K562 (cell line): ENCODE measurements around the gene NBEAL2.

Experiments
- CREM ChIP-seq: IDR thresholded peaks from 2 replicates; pipeline ENCODE4 v1.6.1; 2014; ENCODE audit warnings: antibody characterized with exemption, low read depth
- KDM1A ChIP-seq, 2 experiments: fragments of 450-650 bp; IDR thresholded peaks; 2 replicates each; pipeline ENCODE4 v1.6.1; 2016; ENCODE audit warnings: mild to moderate bottlenecking in 2 of 2
- MED1 ChIP-seq: sonication (generic); formaldehyde crosslinking; IDR thresholded peaks from 2 replicates; pipeline ENCODE4 v1.8.1; 2023; ENCODE audit warnings: missing genetic modification reagents, borderline replicate concordance
- POLR2A ChIP-seq: fragments of 450-650 bp; conservative IDR thresholded peaks from 2 replicates; pipeline ENCODE4 v1.6.1; 2016
- POLR2AphosphoS5 ChIP-seq: IDR thresholded peaks from 2 replicates; pipeline ENCODE4 v1.6.1; 2011; ENCODE audit warnings: mild to moderate bottlenecking, low read depth, low read length, moderate library complexity; ENCODE audit not compliant: control insufficient read depth, insufficient read depth
- SIN3A ChIP-seq, 2 experiments: fragments of 150-350 bp in 1 of 2; IDR thresholded peaks; 2 replicates each; pipeline ENCODE4 v1.6.1; 2011 to 2016; ENCODE audit warnings: borderline replicate concordance in 2 of 2, low read depth in 2 of 2, low read length in 2 of 2, mild to moderate bottlenecking in 2 of 2, moderate library complexity in 2 of 2; ENCODE audit not compliant: control insufficient read depth in 1 of 2
- XRCC4 ChIP-seq: IDR thresholded peaks from one replicate; pipeline ENCODE4 v1.6.1; 2011; ENCODE audit not compliant: insufficient read depth, insufficient read length; ENCODE audit errors: extremely low read depth
- TF ChIP-seq, protein P1 (sequence below), 2 experiments: fragments of 450-650 bp; formaldehyde crosslinking in 1 of 2; IDR thresholded peaks; 2 replicates each; pipeline versions ENCODE4 v1.4.0 to v1.6.1; 2014 to 2020; ENCODE audit warnings: mild to moderate bottlenecking in 2 of 2, borderline replicate concordance in 1 of 2, low read depth in 1 of 2
- TF ChIP-seq, protein P2 (sequence below): fragments of 200-800 bp; sonication (Bioruptor generic); IDR thresholded peaks from 2 replicates; pipeline ENCODE4 v1.6.1; 2017; ENCODE audit warnings: missing genetic modification characterization, missing compliant biosample characterization

DNA sequence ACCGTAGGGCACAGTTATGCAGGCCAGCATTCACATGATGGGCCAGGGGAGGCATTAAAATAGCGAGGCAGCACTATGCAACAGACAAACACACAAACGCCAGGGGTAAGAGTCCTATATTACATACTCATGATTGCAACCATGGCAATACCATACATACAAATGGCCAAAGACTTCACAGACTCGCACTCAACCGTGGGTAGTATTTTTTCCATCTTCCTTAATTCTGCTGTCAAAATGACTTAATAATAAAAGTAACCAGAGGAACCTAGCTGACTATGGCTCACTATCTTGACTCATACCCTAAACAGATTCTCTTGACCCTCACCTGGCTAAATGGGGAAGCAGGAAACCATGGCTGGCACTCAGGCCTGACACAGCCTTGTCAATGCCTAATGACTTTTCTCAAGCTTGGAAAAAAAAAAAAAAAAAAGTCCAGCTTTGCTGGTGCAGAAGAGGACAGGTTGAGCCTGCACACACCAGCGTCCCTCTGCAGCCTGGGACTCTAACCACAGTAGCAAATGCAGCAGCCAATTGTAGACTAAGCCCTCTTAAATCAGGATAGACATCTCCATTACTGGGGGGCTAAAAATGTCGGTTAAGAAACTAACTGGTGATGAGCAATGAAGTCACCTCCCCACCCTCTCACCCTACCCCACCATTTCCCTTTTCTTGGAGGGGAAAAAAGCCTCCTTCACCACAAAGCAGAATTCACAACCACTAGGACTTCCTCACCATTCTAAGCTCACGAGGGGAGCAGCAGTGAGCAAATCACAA lies 26.0 kb upstream of the NBEAL2 start:
- TF ChIP-seq POLR2A (no peak), KDM1A (IDR thresholded peaks at IDR 0.05) (no peak), POLR2AphosphoS5 (no peak), XRCC4 (no peak), MED1 (no peak), SIN3A (IDR thresholded peaks at IDR 0.05; ENCODE audit: borderline replicate concordance in 2 of 2, control insufficient read depth in 1 of 2, low read depth in 2 of 2, low read length in 2 of 2) (no peak), CREM (no peak)
- TF ChIP-seq, protein P1, sequence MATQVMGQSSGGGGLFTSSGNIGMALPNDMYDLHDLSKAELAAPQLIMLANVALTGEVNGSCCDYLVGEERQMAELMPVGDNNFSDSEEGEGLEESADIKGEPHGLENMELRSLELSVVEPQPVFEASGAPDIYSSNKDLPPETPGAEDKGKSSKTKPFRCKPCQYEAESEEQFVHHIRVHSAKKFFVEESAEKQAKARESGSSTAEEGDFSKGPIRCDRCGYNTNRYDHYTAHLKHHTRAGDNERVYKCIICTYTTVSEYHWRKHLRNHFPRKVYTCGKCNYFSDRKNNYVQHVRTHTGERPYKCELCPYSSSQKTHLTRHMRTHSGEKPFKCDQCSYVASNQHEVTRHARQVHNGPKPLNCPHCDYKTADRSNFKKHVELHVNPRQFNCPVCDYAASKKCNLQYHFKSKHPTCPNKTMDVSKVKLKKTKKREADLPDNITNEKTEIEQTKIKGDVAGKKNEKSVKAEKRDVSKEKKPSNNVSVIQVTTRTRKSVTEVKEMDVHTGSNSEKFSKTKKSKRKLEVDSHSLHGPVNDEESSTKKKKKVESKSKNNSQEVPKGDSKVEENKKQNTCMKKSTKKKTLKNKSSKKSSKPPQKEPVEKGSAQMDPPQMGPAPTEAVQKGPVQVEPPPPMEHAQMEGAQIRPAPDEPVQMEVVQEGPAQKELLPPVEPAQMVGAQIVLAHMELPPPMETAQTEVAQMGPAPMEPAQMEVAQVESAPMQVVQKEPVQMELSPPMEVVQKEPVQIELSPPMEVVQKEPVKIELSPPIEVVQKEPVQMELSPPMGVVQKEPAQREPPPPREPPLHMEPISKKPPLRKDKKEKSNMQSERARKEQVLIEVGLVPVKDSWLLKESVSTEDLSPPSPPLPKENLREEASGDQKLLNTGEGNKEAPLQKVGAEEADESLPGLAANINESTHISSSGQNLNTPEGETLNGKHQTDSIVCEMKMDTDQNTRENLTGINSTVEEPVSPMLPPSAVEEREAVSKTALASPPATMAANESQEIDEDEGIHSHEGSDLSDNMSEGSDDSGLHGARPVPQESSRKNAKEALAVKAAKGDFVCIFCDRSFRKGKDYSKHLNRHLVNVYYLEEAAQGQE (IDR thresholded peaks at IDR 0.05; ENCODE audit: borderline replicate concordance): no peak
- TF ChIP-seq, protein P1 (CRISPR knock-in tag; IDR thresholded peaks at IDR 0.05; ENCODE audit: low read depth): no peak
- TF ChIP-seq, protein P2, sequence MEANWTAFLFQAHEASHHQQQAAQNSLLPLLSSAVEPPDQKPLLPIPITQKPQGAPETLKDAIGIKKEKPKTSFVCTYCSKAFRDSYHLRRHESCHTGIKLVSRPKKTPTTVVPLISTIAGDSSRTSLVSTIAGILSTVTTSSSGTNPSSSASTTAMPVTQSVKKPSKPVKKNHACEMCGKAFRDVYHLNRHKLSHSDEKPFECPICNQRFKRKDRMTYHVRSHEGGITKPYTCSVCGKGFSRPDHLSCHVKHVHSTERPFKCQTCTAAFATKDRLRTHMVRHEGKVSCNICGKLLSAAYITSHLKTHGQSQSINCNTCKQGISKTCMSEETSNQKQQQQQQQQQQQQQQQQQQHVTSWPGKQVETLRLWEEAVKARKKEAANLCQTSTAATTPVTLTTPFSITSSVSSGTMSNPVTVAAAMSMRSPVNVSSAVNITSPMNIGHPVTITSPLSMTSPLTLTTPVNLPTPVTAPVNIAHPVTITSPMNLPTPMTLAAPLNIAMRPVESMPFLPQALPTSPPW: no peak
